GM12878 (cell line): Measurements from ENCODE around the gene SLC37A2. TPM values are rescaled to one million over a fixed set of nuclear protein-coding genes. Genes with fewer than 3 reads are reported as not detected.
A peak's percentile ranks its signal among the peaks of the same experiment; 100 is the strongest.

ENCODE experiments used
- ATAC-seq: fragments of 200-7000 bp; cut with Tn5 transposase; 3 replicates; pipeline ENCODE4 v1.9.1; 2020; ENCODE audit warnings: mild to moderate bottlenecking, moderate library complexity
- BruUV-seq: library from RNA; stranded (reverse); fragments of 400-500 nt; replicated peaks from 2 replicates; lab custom pipeline; 2021; lab: Mats Ljungman, UMichigan
- CTCF ChIA-PET: fragments of 300-600 bp; sonication (Branson Sonifier 250); formaldehyde crosslinking; extraction: SDS; loops from one replicate; lab custom pipeline; 2021; ENCODE audit warnings: inconsistent platforms; lab: Yijun Ruan, JAX
- POLR2A ChIA-PET: fragments of 350-600 bp; formaldehyde crosslinking; extraction: SDS; loops from one replicate; lab custom pipeline; 2021; ENCODE audit warnings: inconsistent platforms; lab: Charles Lee
- RAD21 ChIA-PET: fragments of 300-600 bp; sonication (Branson Sonifier 250); formaldehyde crosslinking; loops from one replicate; lab custom pipeline; 2023; ENCODE audit warnings: antibody characterized with exemption; ENCODE audit not compliant: unreplicated experiment; lab: Charles Lee
- SMC1A ChIA-PET: fragments of 300-600 bp; sonication (Branson Sonifier 250); formaldehyde crosslinking; loops from one replicate; lab custom pipeline; 2023; ENCODE audit not compliant: unreplicated experiment, uncharacterized antibody; lab: Charles Lee
- DNase-seq: peaks from one replicate; pipeline ENCODE4 v3.0.0-alpha.2; 2011; ENCODE audit warnings: low read depth, low spot score
- FAIRE-seq: peaks from 3 replicates; lab custom pipeline; 2011; peaks lifted over from hg19 to GRCh38; lab: Jason Lieb, UNC
- H2AFZ ChIP-seq: 2 replicates; pipeline ENCODE4 v1.6.0; 2011; ENCODE audit warnings: low read depth, low read length, control low read depth; ENCODE audit not compliant: control insufficient read depth
- H3K27ac ChIP-seq: 2 replicates; pipeline ENCODE4 v1.5.1; 2011; ENCODE audit warnings: control low read depth; ENCODE audit not compliant: control insufficient read depth, insufficient read depth
- H3K27me3 ChIP-seq, 2 experiments: replicated peaks in 1 of 2; 2 replicates each; pipeline versions ENCODE4 v1.6.0 to v1.6.1; 2011; ENCODE audit warnings: low read length in 1 of 2; ENCODE audit not compliant: control insufficient read depth in 2 of 2, insufficient read depth in 2 of 2
- H3K36me3 ChIP-seq, 2 experiments: 2 replicates each; pipeline ENCODE4 v1.5.1; 2011; ENCODE audit warnings: low read length in 1 of 2; ENCODE audit not compliant: control insufficient read depth in 2 of 2, insufficient read depth in 2 of 2
- H3K4me1 ChIP-seq: 2 replicates; pipeline ENCODE4 v1.6.1; 2011; ENCODE audit warnings: mild to moderate bottlenecking, low read length, moderate library complexity, mixed read lengths; ENCODE audit not compliant: control insufficient read depth, insufficient read depth
- H3K4me2 ChIP-seq: 2 replicates; pipeline ENCODE4 v1.6.0; 2011; ENCODE audit warnings: control low read depth; ENCODE audit not compliant: control insufficient read depth, insufficient read depth
- H3K4me3 ChIP-seq: fragments of 200-600 bp; sonication (generic); 2 replicates; pipeline ENCODE4 v1.5.1; 2016
- H3K79me2 ChIP-seq: 2 replicates; pipeline ENCODE4 v1.6.0; 2011; ENCODE audit warnings: low read length; ENCODE audit not compliant: control insufficient read depth, insufficient read depth
- H3K9ac ChIP-seq: 2 replicates; pipeline ENCODE4 v1.8.0; 2011; ENCODE audit warnings: low read length, control low read depth, mixed read lengths; ENCODE audit not compliant: control insufficient read depth, insufficient read depth
- H3K9me3 ChIP-seq: replicated peaks from 3 replicates; pipeline ENCODE4 v1.5.1; 2011; ENCODE audit warnings: mild to moderate bottlenecking, low read length; ENCODE audit not compliant: control insufficient read depth, insufficient read depth
- H4K20me1 ChIP-seq: 2 replicates; pipeline ENCODE4 v1.6.0; 2011; ENCODE audit not compliant: control insufficient read depth, insufficient read depth
- BHLHE40 ChIP-seq, 2 experiments: fragments of 450-650 bp in 1 of 2; IDR thresholded peaks; 2 replicates each; pipeline ENCODE4 v1.6.1; 2011 to 2017; ENCODE audit warnings: low read depth in 2 of 2, borderline replicate concordance in 1 of 2, improper control_type of control experiment in 1 of 2, low read length in 1 of 2, mild to moderate bottlenecking in 1 of 2
- SMAD1 ChIP-seq: fragments of 450-650 bp; IDR thresholded peaks from 2 replicates; pipeline ENCODE4 v1.6.1; 2018; ENCODE audit warnings: mild to moderate bottlenecking, low read depth; ENCODE audit not compliant: partially characterized antibody
- ZBED1 ChIP-seq: IDR thresholded peaks from 2 replicates; pipeline ENCODE4 v1.6.1; 2016; ENCODE audit warnings: borderline replicate concordance
- ZNF384 ChIP-seq: IDR thresholded peaks from 2 replicates; pipeline ENCODE4 v1.6.1; 2012; ENCODE audit warnings: low read depth, mild to moderate bottlenecking, low read length, improper control_type of control experiment, borderline replicate concordance
- WGBS: methylation state at CpG from one replicate; pipeline ENCODE4 v1.1.6; 2016; ENCODE audit warnings: low lambda C conversion rate; ENCODE audit not compliant: insufficient replicate concordance, insufficient coverage; ENCODE audit errors: missing lambda C conversion rate; 5-methylcytosine and 5-hydroxymethylcytosine counted together
- in situ Hi-C: fragments of 300-500 bp; cut with MboI; formaldehyde crosslinking; loops from 9 replicates; pipeline ENCODE4 v1.14.3; 2018; ENCODE audit warnings: mixed read lengths
- intact Hi-C: fragments of 100-400 bp; cut with micrococcal nuclease; formaldehyde crosslinking; loops from one replicate; pipeline ENCODE4 v1.14.2; 2022; ENCODE audit not compliant: unreplicated experiment
- polyA plus RNA-seq, 11 experiments: library from polyadenylated mRNA; depleted of rRNA in 4 of 11; unstranded in 6 of 11; stranded (reverse) in 5 of 11; fragments of >200 nt; fragmentation: Nextera tagmentation in 4 of 11; fragmentation: Illumina TruSeq in 1 of 11; extraction: Ambion mirVana in 4 of 11; extraction: Trizol in 1 of 11; gene quantifications; 1 replicate in 1 of 11; 2 replicates in 10 of 11; pipeline versions ENCODE4 v1.2.1 to v1.2.3, GENCODE V29; 2011 to 2016; ENCODE audit warnings: inconsistent platforms in 2 of 11, missing spikeins in 2 of 11, low read depth in 1 of 11
- total RNA-seq, 4 experiments: library from RNA; depleted of rRNA in 3 of 4; stranded (reverse); fragments of >200 nt in 3 of 4; fragmentation: Illumina TruSeq in 1 of 4; extraction: Trizol in 1 of 4; gene quantifications; 2 replicates each; pipeline versions ENCODE4 v1.2.1 to v1.2.3, GENCODE V29; 2013 to 2021
- TF ChIP-seq, protein P1 (sequence below): fragments of 450-650 bp; formaldehyde crosslinking; IDR thresholded peaks from 2 replicates; pipeline ENCODE4 v1.4.0; 2020; ENCODE audit warnings: mild to moderate bottlenecking, moderate library complexity
- TF ChIP-seq, protein P2 (sequence below): IDR thresholded peaks from 2 replicates; pipeline ENCODE4 v1.6.1; 2012; ENCODE audit warnings: low read depth, low read length, improper control_type of control experiment

SLC37A2 gene
- total and polyA plus RNA-seq, 10 of the 15 experiments (the other 5 are each of a cell fraction or from before 2014, with no cell fraction given), result 0.26 to 9.8 (median 2.0) TPM

DNA sequence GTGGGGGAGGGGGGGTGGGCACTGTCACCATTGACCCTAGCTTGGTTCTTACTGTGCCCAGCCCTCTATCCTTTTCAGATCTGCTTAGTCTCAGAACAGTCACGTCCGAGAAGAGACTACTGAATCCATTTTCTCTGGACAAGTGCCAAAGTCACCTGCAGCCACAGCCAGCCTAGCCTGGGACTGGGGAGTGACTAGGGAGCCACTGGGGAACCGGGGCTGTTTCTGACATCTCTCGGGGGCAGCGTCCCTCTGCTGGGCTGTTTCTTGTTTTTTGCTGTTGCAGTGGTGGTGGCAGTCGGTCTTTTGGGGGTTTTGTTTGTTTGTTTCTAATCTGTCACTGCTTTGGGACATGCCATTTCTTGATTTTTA, 8.7 kb downstream of the SLC37A2 start:
- 43% methylated on average over 6 of the region's 6 CpGs for WGBS
- CTCF ChIA-PET, result interaction anchor here (1.1 to 6.6 kb wide), 9 partner anchors 8 to 300 kb away, joined by 3 to 46 read pairs (median 8); partner anchors contain the start of genes SLC37A2 and TMEM218
- H2AFZ ChIP-seq, result no peak overlapping the region
- intact Hi-C loops, result loop anchor here (1.0 to 2.0 kb wide), 3 partner anchors 9 to 117 kb away; partner anchors contain the start of genes CCDC15, SLC37A2 and TMEM218
- no peaks in the 10 kb centered on the region for H4K20me1 ChIP-seq
- BruUV-seq, result no TSS peak
- H3K4me3 ChIP-seq, result no peak overlapping the region
- RAD21 ChIA-PET, result interaction anchor here (1.0 to 5.9 kb wide), 10 partner anchors 8 to 332 kb away, joined by 3 to 87 read pairs (median 6); partner anchors contain the start of genes CCDC15, SLC37A2 and TMEM218
- peak overlapping the region; percentile 11; the same call in 1 of the 2 replicates for H3K9ac ChIP-seq
- DNase-seq (no peak), FAIRE-seq (no peak), ATAC-seq (peak; percentile 23)
- H3K9me3 ChIP-seq, result no peaks in the 10 kb centered on the region
- no peaks in the 10 kb centered on the region for H3K27me3 ChIP-seq
- 0 out of 4 replicates have a peak, but pooled peaks have one; percentile 15 to 24 for TF ChIP-seq BHLHE40 (IDR thresholded peaks at IDR 0.05; ENCODE audit: borderline replicate concordance in 1 of 2, low read depth in 2 of 2, low read length in 1 of 2)
- TF ChIP-seq ZNF384, result no peak
- TF ChIP-seq, protein P1, sequence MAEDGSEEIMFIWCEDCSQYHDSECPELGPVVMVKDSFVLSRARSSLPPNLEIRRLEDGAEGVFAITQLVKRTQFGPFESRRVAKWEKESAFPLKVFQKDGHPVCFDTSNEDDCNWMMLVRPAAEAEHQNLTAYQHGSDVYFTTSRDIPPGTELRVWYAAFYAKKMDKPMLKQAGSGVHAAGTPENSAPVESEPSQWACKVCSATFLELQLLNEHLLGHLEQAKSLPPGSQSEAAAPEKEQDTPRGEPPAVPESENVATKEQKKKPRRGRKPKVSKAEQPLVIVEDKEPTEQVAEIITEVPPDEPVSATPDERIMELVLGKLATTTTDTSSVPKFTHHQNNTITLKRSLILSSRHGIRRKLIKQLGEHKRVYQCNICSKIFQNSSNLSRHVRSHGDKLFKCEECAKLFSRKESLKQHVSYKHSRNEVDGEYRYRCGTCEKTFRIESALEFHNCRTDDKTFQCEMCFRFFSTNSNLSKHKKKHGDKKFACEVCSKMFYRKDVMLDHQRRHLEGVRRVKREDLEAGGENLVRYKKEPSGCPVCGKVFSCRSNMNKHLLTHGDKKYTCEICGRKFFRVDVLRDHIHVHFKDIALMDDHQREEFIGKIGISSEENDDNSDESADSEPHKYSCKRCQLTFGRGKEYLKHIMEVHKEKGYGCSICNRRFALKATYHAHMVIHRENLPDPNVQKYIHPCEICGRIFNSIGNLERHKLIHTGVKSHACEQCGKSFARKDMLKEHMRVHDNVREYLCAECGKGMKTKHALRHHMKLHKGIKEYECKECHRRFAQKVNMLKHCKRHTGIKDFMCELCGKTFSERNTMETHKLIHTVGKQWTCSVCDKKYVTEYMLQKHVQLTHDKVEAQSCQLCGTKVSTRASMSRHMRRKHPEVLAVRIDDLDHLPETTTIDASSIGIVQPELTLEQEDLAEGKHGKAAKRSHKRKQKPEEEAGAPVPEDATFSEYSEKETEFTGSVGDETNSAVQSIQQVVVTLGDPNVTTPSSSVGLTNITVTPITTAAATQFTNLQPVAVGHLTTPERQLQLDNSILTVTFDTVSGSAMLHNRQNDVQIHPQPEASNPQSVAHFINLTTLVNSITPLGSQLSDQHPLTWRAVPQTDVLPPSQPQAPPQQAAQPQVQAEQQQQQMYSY (CRISPR knock-in tag), result no peak
- no peak for TF ChIP-seq ZBED1
- TF ChIP-seq SMAD1, result no peak
- TF ChIP-seq, protein P2, sequence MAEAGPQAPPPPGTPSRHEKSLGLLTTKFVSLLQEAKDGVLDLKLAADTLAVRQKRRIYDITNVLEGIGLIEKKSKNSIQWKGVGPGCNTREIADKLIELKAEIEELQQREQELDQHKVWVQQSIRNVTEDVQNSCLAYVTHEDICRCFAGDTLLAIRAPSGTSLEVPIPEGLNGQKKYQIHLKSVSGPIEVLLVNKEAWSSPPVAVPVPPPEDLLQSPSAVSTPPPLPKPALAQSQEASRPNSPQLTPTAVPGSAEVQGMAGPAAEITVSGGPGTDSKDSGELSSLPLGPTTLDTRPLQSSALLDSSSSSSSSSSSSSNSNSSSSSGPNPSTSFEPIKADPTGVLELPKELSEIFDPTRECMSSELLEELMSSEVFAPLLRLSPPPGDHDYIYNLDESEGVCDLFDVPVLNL, result no peak
- H3K79me2 ChIP-seq, result no peaks in the 10 kb centered on the region
- POLR2A ChIA-PET, result interaction anchor here (0.6 to 4.1 kb wide), 9 partner anchors 8 to 444 kb away, joined by 3 to 55 read pairs (median 7); partner anchors contain the start of genes CCDC15, SLC37A2 and TMEM218
- in situ Hi-C loops, result no loop called here
- H3K36me3 ChIP-seq, result no peaks in the 10 kb centered on the region
- peak overlapping the region; percentile 85 for H3K27ac ChIP-seq
- SMC1A ChIA-PET, result interaction anchor here (0.7 to 5.0 kb wide), 14 partner anchors 8 to 286 kb away, joined by 3 to 57 read pairs (median 4); partner anchors contain the start of genes CCDC15, SLC37A2 and TMEM218
- H3K4me2 ChIP-seq, result peak overlapping the region; percentile 52; the same call in 1 of the 2 replicates
- peaks cover 43% of the 10 kb centered on the region for H3K4me1 ChIP-seq
